ENCODE data around the gene CFDP1.
"Not testable (repeated sequence)": the region's sequence is repeated elsewhere in the genome, so short reads cannot be mapped to it uniquely, and the experiment has no call there.

Gene CFDP1

DNA sequence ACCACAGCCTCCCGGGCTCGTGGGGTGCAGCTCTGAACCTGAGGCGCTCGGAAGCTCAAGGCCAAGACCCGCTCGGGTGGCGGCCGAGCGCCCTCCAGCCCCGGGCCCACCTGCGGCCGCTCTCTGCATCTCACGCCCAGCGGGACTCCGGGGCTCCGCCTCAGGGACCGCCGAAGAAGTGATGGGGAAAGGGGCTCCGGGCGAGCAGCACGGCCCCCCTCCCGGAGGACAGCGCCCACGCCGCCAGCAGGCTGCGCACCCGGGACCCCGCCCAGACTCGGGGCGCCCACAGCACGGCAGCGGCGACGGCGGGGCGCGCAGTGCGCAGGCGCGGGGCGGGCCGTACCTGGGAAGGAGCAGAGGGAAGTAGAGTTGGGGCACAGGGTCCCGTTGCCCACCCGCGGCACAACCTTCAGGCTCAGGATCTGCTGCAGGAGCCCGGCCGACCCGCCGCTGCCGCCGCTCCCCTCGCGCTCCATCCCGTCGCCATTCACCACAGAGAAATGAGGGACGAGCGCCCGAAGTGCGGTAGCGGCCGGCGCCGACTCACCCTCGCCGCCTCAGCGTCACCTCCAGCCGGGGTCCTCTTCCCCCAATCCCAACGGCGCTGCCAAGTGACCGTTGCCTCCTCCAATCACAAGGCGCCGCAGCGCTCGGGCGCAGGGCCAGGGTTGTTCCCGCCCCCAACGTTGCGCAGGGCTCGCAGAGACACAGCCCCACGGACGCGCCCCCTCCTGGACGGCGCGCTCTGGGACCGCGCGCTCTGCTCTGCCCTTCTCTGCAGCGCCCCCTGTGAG, 31.0 kb upstream of the CFDP1 start, which contains the start of gene TMEM170A:
TMEM170A (minus strand) TSS at position 568 of the 797 bp plus-strand sequence; CDS start at position 479, 89 bp downstream.
- peaks cover 59% of the 10 kb centered on the region for H3K4me1 Mint-ChIP-seq (ENCODE audit: low read depth)
- H3K9me3 Mint-ChIP-seq: no peaks in the 10 kb centered on the region
- H3K36me3 Mint-ChIP-seq (ENCODE audit: low read depth): peaks cover 13% of the 10 kb centered on the region
- H3K4me3 Mint-ChIP-seq: peak within 1 kb of the TSS; percentile 94
- H3K27ac Mint-ChIP-seq: peak within 1 kb of the TSS; percentile 93
- no peaks in the 10 kb centered on the region for H3K27me3 Mint-ChIP-seq

- H3K4me1 Mint-ChIP-seq (ENCODE audit: low read depth): peaks cover 60% of the 10 kb centered on the region
- H3K36me3 Mint-ChIP-seq (ENCODE audit: low read depth): peaks cover 14% of the 10 kb centered on the region
- H3K4me3 Mint-ChIP-seq: peak overlapping the region; percentile 94
- not testable (repeated sequence) for H3K9me3 Mint-ChIP-seq, H3K27me3 Mint-ChIP-seq
- H3K27ac Mint-ChIP-seq: peak overlapping the region; percentile 93
Measured at GRCh38 chr16:75463389-75464121, 30.3 kb upstream of the CFDP1 start.

GRCh38 chr16:75462806-75463205, 29.5 kb upstream of the CFDP1 start:
- Mint-ChIP-seq H3K36me3 (ENCODE audit: low read depth) (peaks cover 14% of the 10 kb centered on the region), H3K4me1 (ENCODE audit: low read depth) (peaks cover 66% of the 10 kb centered on the region), H3K4me3 (peak overlapping the region; percentile 94)

GRCh38 chr16:75461575-75461974, 28.3 kb upstream of the CFDP1 start:
- peaks cover 14% of the 10 kb centered on the region for H3K36me3 Mint-ChIP-seq (ENCODE audit: low read depth)
- H3K9me3 Mint-ChIP-seq: no peaks in the 10 kb centered on the region
- H3K4me1 Mint-ChIP-seq (ENCODE audit: low read depth): peaks cover 67% of the 10 kb centered on the region
- H3K27me3 Mint-ChIP-seq: no peaks in the 10 kb centered on the region
- H3K4me3 Mint-ChIP-seq: peak overlapping the region; percentile 9
- no peak overlapping the region for H3K27ac Mint-ChIP-seq

More at GRCh38 chr16:75462806-75463205, 29.5 kb upstream of the CFDP1 start:
- H3K27ac Mint-ChIP-seq: peak overlapping the region; percentile 93
- H3K9me3 Mint-ChIP-seq: no peaks in the 10 kb centered on the region
- H3K27me3 Mint-ChIP-seq: no peaks in the 10 kb centered on the region

DNA sequence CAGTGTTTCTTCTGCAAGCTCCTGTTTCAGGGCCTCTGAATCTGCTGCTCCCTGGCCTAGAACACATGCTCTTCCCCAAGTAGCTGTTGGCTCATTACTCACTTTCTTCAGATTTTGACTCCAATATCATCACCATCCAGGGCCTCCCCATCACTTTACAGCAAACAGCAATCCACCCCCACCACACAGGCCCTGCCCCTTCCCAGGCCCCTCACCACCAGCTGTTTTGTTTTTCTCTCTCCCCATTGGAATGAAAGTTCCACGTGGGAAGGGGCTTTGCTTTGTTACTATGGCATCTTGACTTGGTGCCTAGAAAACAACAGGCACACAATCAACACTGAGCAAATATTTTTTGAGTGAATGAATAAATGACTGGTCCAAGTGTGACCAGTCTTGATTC, 27.1 kb upstream of the CFDP1 start:
- Mint-ChIP-seq H3K36me3 (ENCODE audit: low read depth) (peaks cover 14% of the 10 kb centered on the region), H3K27me3 (no peaks in the 10 kb centered on the region), H3K27ac (peak overlapping the region; percentile 5), H3K4me1 (ENCODE audit: low read depth) (peaks cover 64% of the 10 kb centered on the region), H3K9me3 (no peaks in the 10 kb centered on the region), H3K4me3 (no peak overlapping the region)

GRCh38 chr16:75459691-75460090, 26.4 kb upstream of the CFDP1 start:
- Mint-ChIP-seq H3K4me1 (ENCODE audit: low read depth) (peaks cover 59% of the 10 kb centered on the region), H3K36me3 (ENCODE audit: low read depth) (peaks cover 14% of the 10 kb centered on the region), H3K9me3 (no peaks in the 10 kb centered on the region), H3K27me3 (no peaks in the 10 kb centered on the region), H3K27ac (peak overlapping the region; percentile 63), H3K4me3 (no peak overlapping the region)

DNA sequence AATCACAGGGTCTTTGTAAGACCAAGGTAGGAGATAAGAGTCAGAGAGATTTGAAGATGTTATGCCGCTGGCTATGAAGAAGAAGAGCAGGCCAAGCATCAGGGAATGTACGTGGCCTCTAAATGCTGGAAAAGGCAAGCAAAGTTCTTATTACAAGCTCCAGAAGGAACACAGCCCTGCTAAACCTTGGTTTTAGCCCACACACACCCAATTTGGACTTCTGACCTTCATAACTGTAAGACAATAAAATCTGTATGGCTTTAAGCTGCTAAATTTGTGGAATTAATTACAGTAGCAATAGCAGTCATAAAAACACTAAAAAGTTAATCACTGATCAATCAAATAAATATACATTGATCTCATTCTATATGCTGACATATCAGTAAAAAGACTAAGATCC, 25.1 kb upstream of the CFDP1 start:
- Mint-ChIP-seq H3K4me3 (no peak overlapping the region), H3K36me3 (ENCODE audit: low read depth) (peaks cover 14% of the 10 kb centered on the region), H3K4me1 (ENCODE audit: low read depth) (peaks cover 67% of the 10 kb centered on the region), H3K27ac (no peak overlapping the region), H3K9me3 (no peaks in the 10 kb centered on the region), H3K27me3 (no peaks in the 10 kb centered on the region)

GRCh38 chr16:75458029-75458428, 24.7 kb upstream of the CFDP1 start:
- Mint-ChIP-seq H3K27me3 (no peaks in the 10 kb centered on the region), H3K36me3 (ENCODE audit: low read depth) (peaks cover 14% of the 10 kb centered on the region)

GRCh38 chr16:75457485-75458021, 24.2 kb upstream of the CFDP1 start:
- Mint-ChIP-seq H3K36me3 (ENCODE audit: low read depth) (peaks cover 14% of the 10 kb centered on the region), H3K27me3 (no peaks in the 10 kb centered on the region), H3K27ac (no peak overlapping the region), H3K9me3 (no peaks in the 10 kb centered on the region), H3K4me1 (ENCODE audit: low read depth) (peaks cover 60% of the 10 kb centered on the region), H3K4me3 (no peak overlapping the region)

More at GRCh38 chr16:75458029-75458428, 24.7 kb upstream of the CFDP1 start:
- Mint-ChIP-seq H3K27ac (no peak overlapping the region), H3K4me1 (ENCODE audit: low read depth) (peaks cover 65% of the 10 kb centered on the region), H3K9me3 (no peaks in the 10 kb centered on the region), H3K4me3 (no peak overlapping the region)

DNA sequence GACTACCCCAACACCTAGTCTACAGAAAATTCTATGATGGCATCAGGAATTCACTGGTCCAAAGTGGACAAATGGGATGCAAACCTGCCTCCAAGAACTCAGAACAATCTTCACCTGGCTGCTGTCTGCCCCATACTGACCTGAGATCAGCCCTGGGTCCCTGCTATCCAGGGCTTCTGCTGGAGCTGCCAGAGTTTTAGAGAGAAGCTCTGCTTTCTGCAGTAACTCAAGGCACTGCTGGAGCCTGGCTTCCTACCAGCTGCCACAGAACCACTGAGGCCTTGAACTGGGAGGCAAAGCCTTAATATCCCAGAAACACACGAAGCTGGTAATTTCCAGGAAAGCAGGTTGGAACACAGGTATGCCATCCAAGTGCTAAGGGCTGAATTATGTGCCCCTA, 23.7 kb upstream of the CFDP1 start:
- H3K9me3 Mint-ChIP-seq: no peaks in the 10 kb centered on the region
- H3K4me1 Mint-ChIP-seq (ENCODE audit: low read depth): peaks cover 55% of the 10 kb centered on the region
- H3K27me3 Mint-ChIP-seq: no peaks in the 10 kb centered on the region
- peaks cover 14% of the 10 kb centered on the region for H3K36me3 Mint-ChIP-seq (ENCODE audit: low read depth)
- no peak overlapping the region for H3K27ac Mint-ChIP-seq
- no peak overlapping the region for H3K4me3 Mint-ChIP-seq

DNA sequence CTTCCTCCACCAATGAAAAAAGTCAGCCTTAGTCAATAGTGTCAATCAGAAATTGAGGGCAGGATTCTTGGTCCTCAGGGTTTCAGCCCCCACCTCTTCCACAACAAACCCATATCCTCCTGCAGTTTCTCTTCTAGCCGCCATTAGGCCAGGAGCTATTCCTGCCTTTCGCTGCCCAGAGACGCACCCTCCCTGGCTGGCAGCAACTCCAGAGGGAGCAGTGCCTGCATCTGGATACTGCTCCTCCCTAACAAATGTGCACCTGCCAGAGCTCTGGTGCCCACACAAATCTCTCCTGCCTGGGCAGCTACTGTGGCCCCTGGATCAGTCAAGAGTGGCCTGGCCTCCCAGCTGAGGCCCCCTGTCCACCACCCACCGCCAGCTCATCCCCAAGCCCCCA, 23.2 kb upstream of the CFDP1 start:
- not testable (repeated sequence) for H3K27me3 Mint-ChIP-seq, H3K9me3 Mint-ChIP-seq, H3K4me3 Mint-ChIP-seq, H3K27ac Mint-ChIP-seq
- Mint-ChIP-seq H3K36me3 (ENCODE audit: low read depth) (peaks cover 17% of the 10 kb centered on the region), H3K4me1 (ENCODE audit: low read depth) (peaks cover 50% of the 10 kb centered on the region)

DNA sequence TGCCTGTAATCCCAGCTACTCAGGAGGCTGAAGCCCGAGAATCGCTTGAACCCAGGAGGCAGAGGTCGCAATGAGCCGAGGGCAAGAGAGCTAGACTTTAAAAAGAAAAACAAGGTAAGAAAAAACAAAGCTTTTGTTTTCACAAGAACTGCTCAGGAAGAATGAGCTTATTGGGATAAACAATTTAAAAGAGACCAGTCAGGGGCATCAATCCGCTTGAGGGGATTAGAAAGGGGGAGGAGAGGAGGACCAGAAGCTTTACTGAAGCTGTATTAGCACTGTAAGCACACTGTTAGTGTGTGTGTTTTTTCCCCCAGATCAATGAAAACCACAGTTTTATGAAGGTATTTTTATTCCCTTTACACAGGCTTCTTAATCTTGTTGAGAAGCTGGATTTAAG, 22.4 kb upstream of the CFDP1 start:
- Mint-ChIP-seq H3K4me1 (ENCODE audit: low read depth) (peaks cover 42% of the 10 kb centered on the region), H3K36me3 (ENCODE audit: low read depth) (peaks cover 23% of the 10 kb centered on the region), H3K27me3 (no peaks in the 10 kb centered on the region), H3K4me3 (no peak overlapping the region), H3K9me3 (no peaks in the 10 kb centered on the region), H3K27ac (no peak overlapping the region)

DNA sequence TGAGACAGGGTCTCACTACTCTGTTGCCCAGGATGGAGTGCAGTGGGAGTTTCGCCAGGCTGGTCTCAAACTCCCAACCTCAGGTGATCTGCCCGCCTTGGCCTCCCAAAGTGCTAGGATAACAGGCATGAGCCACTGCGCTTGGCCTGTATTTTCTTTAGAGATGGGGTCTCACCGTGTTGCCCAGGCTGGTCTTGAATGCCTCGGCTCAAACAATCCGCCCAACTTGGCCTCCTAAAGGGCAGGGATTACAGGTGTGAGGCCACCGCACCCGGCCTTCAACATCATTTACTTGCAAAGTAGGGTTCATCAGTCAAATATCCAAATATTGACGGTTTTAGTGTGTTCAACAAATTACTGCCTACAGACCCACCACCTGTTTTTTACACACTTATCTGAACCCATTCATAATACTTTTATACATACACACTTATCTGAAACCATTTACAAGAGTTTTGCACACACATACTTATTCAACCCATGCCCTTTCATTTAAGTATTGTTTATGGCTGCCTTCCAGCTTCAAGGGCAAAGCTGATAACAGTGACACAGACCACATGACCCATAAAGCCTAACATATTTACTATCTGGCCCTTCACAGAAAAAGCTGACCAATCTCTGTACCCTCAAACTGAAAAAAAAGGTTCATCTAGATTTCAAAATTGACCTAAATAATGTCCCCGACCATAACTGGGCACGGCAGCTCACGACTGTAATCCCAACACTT, 19.3 kb upstream of the CFDP1 start:
- Mint-ChIP-seq H3K27me3 (no peaks in the 10 kb centered on the region), H3K27ac (no peak overlapping the region), H3K9me3 (no peaks in the 10 kb centered on the region), H3K4me1 (ENCODE audit: low read depth) (peaks cover 23% of the 10 kb centered on the region), H3K4me3 (no peak overlapping the region), H3K36me3 (ENCODE audit: low read depth) (peaks cover 24% of the 10 kb centered on the region)

DNA sequence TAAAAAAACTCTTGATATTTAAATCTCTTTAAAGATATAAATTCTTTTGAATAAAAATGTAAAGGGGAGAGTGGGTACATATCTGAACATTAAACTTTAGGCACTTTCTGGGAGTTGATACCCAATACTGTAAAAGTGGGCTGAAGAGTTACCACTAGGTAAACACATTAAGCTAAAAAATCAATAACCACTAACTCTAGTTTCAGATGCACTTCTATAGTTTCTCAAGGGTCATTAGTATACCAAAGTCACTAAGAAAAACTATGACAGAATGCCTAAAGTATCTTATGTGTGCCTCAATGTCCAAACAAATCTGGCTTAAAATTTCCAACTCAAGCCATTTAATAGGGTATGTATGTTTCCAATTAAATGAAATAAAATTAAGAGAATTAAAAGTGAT, 13.1 kb upstream of the CFDP1 start:
- no peaks in the 10 kb centered on the region for H3K27me3 Mint-ChIP-seq
- peaks cover 34% of the 10 kb centered on the region for H3K36me3 Mint-ChIP-seq (ENCODE audit: low read depth)
- no peaks in the 10 kb centered on the region for H3K4me1 Mint-ChIP-seq (ENCODE audit: low read depth)
- no peak overlapping the region for H3K27ac Mint-ChIP-seq
- no peaks in the 10 kb centered on the region for H3K9me3 Mint-ChIP-seq
- no peak overlapping the region for H3K4me3 Mint-ChIP-seq

DNA sequence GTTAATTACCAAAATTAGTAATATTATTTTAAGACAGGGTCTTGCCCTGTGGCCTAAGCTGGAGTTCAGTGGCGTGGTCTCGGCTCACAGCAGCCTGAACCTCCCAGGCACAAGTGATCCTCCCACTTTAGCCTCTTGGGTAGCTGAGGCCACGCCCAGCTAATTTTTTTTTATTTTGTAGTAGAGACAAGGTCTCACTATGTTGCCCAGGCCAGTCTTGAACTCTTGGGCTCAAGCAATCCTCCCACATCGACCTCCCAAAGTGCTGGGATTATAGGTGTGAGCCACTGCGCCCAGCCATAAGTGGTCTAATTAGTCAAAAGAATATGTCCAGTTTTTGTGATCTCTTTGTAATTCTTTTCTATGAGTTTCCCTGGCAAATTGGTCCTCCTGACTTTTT, 12.0 kb upstream of the CFDP1 start:
- Mint-ChIP-seq H3K4me3 (no peak overlapping the region), H3K36me3 (ENCODE audit: low read depth) (peaks cover 30% of the 10 kb centered on the region), H3K27ac (no peak overlapping the region), H3K9me3 (no peaks in the 10 kb centered on the region), H3K4me1 (ENCODE audit: low read depth) (no peaks in the 10 kb centered on the region), H3K27me3 (no peaks in the 10 kb centered on the region)

Data from stimulated activated naive CD8-positive, alpha-beta T cell treated with anti-CD3 and anti-CD28 coated beads, Interleukin-15, Interleukin-2, amounts not matched to agents 100 ng/mL and 50 ng/mL, for 24 hours (primary cell).